Left colon (tissue), 2 donors: ENCODE measurements around the gene ABCF3. TPM values are rescaled to one million over a fixed set of nuclear protein-coding genes. Genes with fewer than 3 reads are reported as not detected.
"Not testable (repeated sequence)": the region's sequence is repeated elsewhere in the genome, so short reads cannot be mapped to it uniquely, and the experiment has no call there.

Experiments used
- ATAC-seq: fragments of 200-7000 bp; cut with Tn5 transposase; one replicate; pipeline ENCODE4 v1.9.1; 2020; ENCODE audit warnings: mild to moderate bottlenecking, moderate library complexity
- DNase-seq, 2 donors: peaks; one replicate each; pipeline ENCODE4 v3.0.0-alpha.2; 2020
- intact Hi-C, 2 donors: fragments of 100-400 bp; cut with DNase I in 1 of 2; cut with micrococcal nuclease in 1 of 2; formaldehyde crosslinking; loops; one replicate each; pipeline versions ENCODE4 v1.11.2 to v1.14.0; 2022; cut with DNase I, micrococcal nuclease
- long read RNA-seq: library from polyadenylated mRNA; unstranded; transcript quantifications from one replicate; pipeline ENCODE4 v2.0.0, GENCODE V29; 2021
- total RNA-seq, 2 donors: library from RNA; stranded (reverse); fragmentation: NEBNext Ultra II Directional; extraction: Animal tissue kit (Norgen Biotek cat#: 25700); gene quantifications; one replicate each; pipeline ENCODE4 v1.2.1, GENCODE V29; 2021
- donor health status: DM: no; HTN: no; CAD: no.
- donor health status: DM: yes; HTN: yes; CAD: no.

ABCF3 gene
- 10 to 100 TPM; 56.1 to 69.2 TPM for total RNA-seq
- long read RNA-seq, transcript ABCF3-203 (21 exons, 2,624 nt), result major isoform, 100 of 122 reads
- long read RNA-seq, partial matches to known transcripts, result 7 of 122 reads
- long read RNA-seq, other reads (novel, unspliced or antisense), result 15 of 122 reads

GRCh38 chr3:184186184-184186901 is at the start of gene ABCF3:
ABCF3 (plus strand) TSS chr3:184186199; CDS start chr3:184186208, 9 bp downstream.
- DNase-seq (peak; percentile 52 to 68), ATAC-seq (peak; percentile 59)
- intact Hi-C loops, result no loop called here

GRCh38 chr3:184140436-184140835 is 45.6 kb upstream of the ABCF3 start:
- DNase-seq, result no peak
- intact Hi-C loops, result no loop called here
- no peak for ATAC-seq

GRCh38 chr3:184142199-184142598 is 43.8 kb upstream of the ABCF3 start:
- ATAC-seq (no peak), DNase-seq (no peak)
- intact Hi-C loops, result no loop called here

- DNase-seq, result no peak
- intact Hi-C loops, result no loop called here
- no peak for ATAC-seq
These were observed 42.7 kb upstream of the ABCF3 start for GRCh38 chr3:184143327-184143726.

GRCh38 chr3:184144505-184144904 is 41.5 kb upstream of the ABCF3 start:
- no peak for DNase-seq

GRCh38 chr3:184145111-184145524 is 40.9 kb upstream of the ABCF3 start:
- peak; percentile 53 to 58 for DNase-seq
- peak; percentile 89 for ATAC-seq
- intact Hi-C loops, result no loop called here

More at GRCh38 chr3:184144505-184144904, 41.5 kb upstream of the ABCF3 start:
- ATAC-seq, result no peak
- intact Hi-C loops, result no loop called here

- intact Hi-C loops, result no loop called here
- DNase-seq (no peak), ATAC-seq (peak; percentile 64)
These were observed 40.2 kb upstream of the ABCF3 start for GRCh38 chr3:184145751-184146270.

- DNase-seq (no peak), ATAC-seq (peak; percentile 65)
- intact Hi-C loops, result no loop called here
These were observed 37.9 kb upstream of the ABCF3 start for GRCh38 chr3:184148076-184148475.

- DNase-seq (no peak), ATAC-seq (no peak)
- intact Hi-C loops, result no loop called here
These were observed 36.9 kb upstream of the ABCF3 start for GRCh38 chr3:184149123-184149522.

GRCh38 chr3:184149770-184150169 is 36.2 kb upstream of the ABCF3 start:
- DNase-seq, intact Hi-C loops, ATAC-seq: not testable (repeated sequence)

GRCh38 chr3:184154885-184155643 is 30.9 kb upstream of the ABCF3 start, which contains the start of gene DVL3:
DVL3 (plus strand) TSS chr3:184155377; CDS start chr3:184155636, 259 bp downstream.
- ATAC-seq (peak; percentile 90), DNase-seq (peak; percentile 72 to 75)
- intact Hi-C loops, result no loop called here

GRCh38 chr3:184155644-184156521 is 30.1 kb upstream of the ABCF3 start:
- peak in 1 of 2 donors; percentile 61 for DNase-seq
- intact Hi-C loops, result no loop called here
- peak; percentile 32 for ATAC-seq

GRCh38 chr3:184156522-184156955 is 29.5 kb upstream of the ABCF3 start:
- intact Hi-C loops, result no loop called here
- ATAC-seq (peak; percentile 41), DNase-seq (peak; percentile 48 to 51)

- no peak for DNase-seq
- intact Hi-C loops, result no loop called here
- no peak for ATAC-seq
These were observed 28.8 kb upstream of the ABCF3 start for GRCh38 chr3:184157206-184157605.

GRCh38 chr3:184158404-184158803 is 27.6 kb upstream of the ABCF3 start:
- intact Hi-C loops, result no loop called here
- ATAC-seq (no peak), DNase-seq (no peak)

- intact Hi-C loops, result no loop called here
- ATAC-seq (no peak), DNase-seq (no peak)
These were observed 25.5 kb upstream of the ABCF3 start for GRCh38 chr3:184160456-184160855.

- DNase-seq, intact Hi-C loops, ATAC-seq: not testable (repeated sequence)
These were observed 23.4 kb upstream of the ABCF3 start for GRCh38 chr3:184162571-184163070.

GRCh38 chr3:184164648-184165330 is 21.2 kb upstream of the ABCF3 start:
- intact Hi-C loops, result no loop called here
- no peak for ATAC-seq
- no peak for DNase-seq
